Activated B cell treated with CpG ODN at 0.5 μM for 24 hours (primary cell): Measurements from ENCODE around the gene XPC. TPM values are rescaled to one million over a fixed set of nuclear protein-coding genes. Genes with fewer than 3 reads are reported as not detected.

Source experiments
- ATAC-seq: fragments of 200-7000 bp; cut with Tn5 transposase; one replicate; pipeline ENCODE4 v1.10.0; 2021; ENCODE audit warnings: low read depth, mild to moderate bottlenecking, moderate library complexity
- CTCF ChIA-PET: fragments of 350-600 bp; sonication (Branson Sonifier 250); formaldehyde crosslinking; loops from one replicate; lab custom pipeline; 2021; ENCODE audit warnings: antibody characterized with exemption; lab: Charles Lee
- POLR2A ChIA-PET: fragments of 350-600 bp; sonication (Branson Sonifier 250); formaldehyde crosslinking; loops from one replicate; lab custom pipeline; 2021; ENCODE audit warnings: antibody characterized with exemption; lab: Charles Lee
- DNase-seq: peaks from one replicate; pipeline ENCODE4 v3.0.0; 2022
- H3K27ac Mint-ChIP-seq: one replicate; pipeline ENCODE4 v1.8.0; 2020; ENCODE audit warnings: mixed read lengths
- H3K27me3 Mint-ChIP-seq: one replicate; pipeline ENCODE4 v1.8.0; 2021; ENCODE audit warnings: mixed read lengths
- H3K36me3 Mint-ChIP-seq: one replicate; pipeline ENCODE4 v1.8.0; 2021; ENCODE audit warnings: low read depth, mixed read lengths
- H3K4me1 Mint-ChIP-seq: one replicate; pipeline ENCODE4 v1.8.0; 2021; ENCODE audit warnings: mixed read lengths
- H3K4me3 Mint-ChIP-seq: one replicate; pipeline ENCODE4 v1.8.0; 2020; ENCODE audit warnings: mild to moderate bottlenecking, mixed read lengths
- H3K9me3 Mint-ChIP-seq: one replicate; pipeline ENCODE4 v1.8.0; 2020; ENCODE audit warnings: mixed read lengths
- intact Hi-C: fragments of 100-400 bp; cut with micrococcal nuclease; formaldehyde crosslinking; loops from one replicate; pipeline ENCODE4 v1.15.1; 2024
- total RNA-seq: library from RNA; stranded (reverse); gene quantifications from 2 replicates; pipeline ENCODE4 v1.2.3, GENCODE V29; 2022
- TF ChIP-seq, protein P1 (sequence below): fragments of 200-600 bp; IDR thresholded peaks from one replicate; pipeline ENCODE4 v1.8.0; 2022; ENCODE audit warnings: antibody characterized with exemption, mild to moderate bottlenecking

The XPC gene
- total RNA-seq, 1 donor from 2014 or later = 35.4 TPM

DNA sequence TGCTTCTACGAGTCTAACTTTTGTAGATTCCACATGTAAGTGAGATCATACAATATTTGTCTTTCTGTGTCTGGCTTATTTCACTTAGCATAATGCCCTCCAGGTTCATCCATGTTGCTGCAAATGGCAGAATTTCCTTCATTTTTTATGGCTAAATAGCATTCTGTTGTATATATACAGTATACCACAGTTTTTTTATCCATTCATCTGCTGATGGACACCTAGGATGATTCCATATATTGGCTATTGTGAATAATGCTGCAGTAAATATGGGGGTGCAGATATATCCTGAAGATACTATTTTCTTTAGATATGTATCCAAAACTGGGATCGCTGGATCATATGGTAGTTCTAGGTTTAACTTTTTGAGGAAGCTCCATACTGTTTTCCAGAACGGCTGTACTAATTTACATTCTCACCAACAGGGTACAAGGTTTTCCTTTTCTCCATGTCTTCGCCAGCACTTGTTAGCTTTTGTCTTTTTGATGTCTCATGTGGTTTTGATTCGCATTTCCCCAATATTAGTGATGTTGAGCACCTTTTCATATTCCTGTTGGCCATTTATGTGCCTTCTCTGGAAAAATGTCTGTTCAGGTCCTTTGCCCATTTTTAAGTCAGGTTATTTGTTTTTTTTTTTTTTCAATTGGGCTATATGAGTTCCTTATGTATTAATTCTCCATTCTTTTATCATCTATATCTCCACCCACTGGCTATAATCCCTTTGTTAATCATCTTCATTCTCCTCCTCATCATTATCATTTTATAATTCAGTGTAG is 80.6 kb downstream of the XPC start:
- ATAC-seq (no peak), DNase-seq (no peak)
- TF ChIP-seq, protein P1, sequence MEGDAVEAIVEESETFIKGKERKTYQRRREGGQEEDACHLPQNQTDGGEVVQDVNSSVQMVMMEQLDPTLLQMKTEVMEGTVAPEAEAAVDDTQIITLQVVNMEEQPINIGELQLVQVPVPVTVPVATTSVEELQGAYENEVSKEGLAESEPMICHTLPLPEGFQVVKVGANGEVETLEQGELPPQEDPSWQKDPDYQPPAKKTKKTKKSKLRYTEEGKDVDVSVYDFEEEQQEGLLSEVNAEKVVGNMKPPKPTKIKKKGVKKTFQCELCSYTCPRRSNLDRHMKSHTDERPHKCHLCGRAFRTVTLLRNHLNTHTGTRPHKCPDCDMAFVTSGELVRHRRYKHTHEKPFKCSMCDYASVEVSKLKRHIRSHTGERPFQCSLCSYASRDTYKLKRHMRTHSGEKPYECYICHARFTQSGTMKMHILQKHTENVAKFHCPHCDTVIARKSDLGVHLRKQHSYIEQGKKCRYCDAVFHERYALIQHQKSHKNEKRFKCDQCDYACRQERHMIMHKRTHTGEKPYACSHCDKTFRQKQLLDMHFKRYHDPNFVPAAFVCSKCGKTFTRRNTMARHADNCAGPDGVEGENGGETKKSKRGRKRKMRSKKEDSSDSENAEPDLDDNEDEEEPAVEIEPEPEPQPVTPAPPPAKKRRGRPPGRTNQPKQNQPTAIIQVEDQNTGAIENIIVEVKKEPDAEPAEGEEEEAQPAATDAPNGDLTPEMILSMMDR = no peak
- Mint-ChIP-seq H3K36me3 (no peaks in the 10 kb centered on the region), H3K4me1 (no peaks in the 10 kb centered on the region), H3K4me3 (no peak overlapping the region), H3K27me3 (peaks cover 48% of the 10 kb centered on the region), H3K9me3 (peaks cover 9% of the 10 kb centered on the region), H3K27ac (no peak overlapping the region)
- intact Hi-C loops = no loop called here
- POLR2A ChIA-PET = no interaction called here
- CTCF ChIA-PET = no interaction called here

DNA sequence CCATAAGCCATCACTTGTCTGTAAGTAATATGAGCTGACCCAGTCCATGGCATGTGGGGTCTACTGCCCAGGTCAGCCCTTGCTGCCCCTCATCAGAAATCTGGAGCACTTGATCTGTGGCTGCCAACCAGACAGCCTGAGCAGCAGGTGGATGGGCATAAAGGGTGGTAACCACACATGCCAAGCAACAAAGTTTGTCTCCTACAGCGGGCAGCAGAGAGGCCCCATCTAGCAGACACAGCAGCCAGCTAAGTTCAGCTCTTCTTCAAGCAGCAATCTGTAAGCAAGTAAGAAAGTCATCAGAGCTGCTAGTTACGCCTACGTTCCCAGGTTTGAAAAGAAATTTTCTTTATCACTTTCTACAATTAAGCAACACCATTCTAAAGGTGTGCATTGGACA is 81.7 kb downstream of the XPC start:
- TF ChIP-seq, protein P1 = no peak
- Mint-ChIP-seq H3K4me1 (no peaks in the 10 kb centered on the region), H3K4me3 (no peak overlapping the region), H3K27me3 (peaks cover 48% of the 10 kb centered on the region), H3K27ac (no peak overlapping the region), H3K36me3 (no peaks in the 10 kb centered on the region), H3K9me3 (peaks cover 9% of the 10 kb centered on the region)
- DNase-seq (no peak), ATAC-seq (no peak)
- intact Hi-C loops = no loop called here
- POLR2A ChIA-PET = no interaction called here
- CTCF ChIA-PET = no interaction called here

Other genes starting within 250 kb of the XPC start
- 9.2 and 9.8 TPM in 2 replicates for gene CHCHD4, start 53.7 kb downstream of the XPC start, total RNA-seq
- gene TMEM43, start 53.5 kb downstream of the XPC start, total RNA-seq = 30.7 and 32.3 TPM in 2 replicates
- gene LSM3, start 216 bp upstream of the XPC start, total RNA-seq = 12.9 and 14.2 TPM in 2 replicates
- gene SLC6A6, start 224.0 kb upstream of the XPC start, total RNA-seq = 67.2 and 67.3 TPM in 2 replicates